ENCODE data around the gene SH3PXD2B. TPM values are rescaled to one million over a fixed set of nuclear protein-coding genes. Genes with fewer than 3 reads are reported as not detected.
A peak's percentile ranks its signal among the peaks of the same experiment; 100 is the strongest.

Gene SH3PXD2B
- total and polyA plus RNA-seq, 2 of the 13 experiments (the other 11 are each of a cell fraction or from before 2014, with no cell fraction given) = 3.4 to 4.6 TPM

DNA sequence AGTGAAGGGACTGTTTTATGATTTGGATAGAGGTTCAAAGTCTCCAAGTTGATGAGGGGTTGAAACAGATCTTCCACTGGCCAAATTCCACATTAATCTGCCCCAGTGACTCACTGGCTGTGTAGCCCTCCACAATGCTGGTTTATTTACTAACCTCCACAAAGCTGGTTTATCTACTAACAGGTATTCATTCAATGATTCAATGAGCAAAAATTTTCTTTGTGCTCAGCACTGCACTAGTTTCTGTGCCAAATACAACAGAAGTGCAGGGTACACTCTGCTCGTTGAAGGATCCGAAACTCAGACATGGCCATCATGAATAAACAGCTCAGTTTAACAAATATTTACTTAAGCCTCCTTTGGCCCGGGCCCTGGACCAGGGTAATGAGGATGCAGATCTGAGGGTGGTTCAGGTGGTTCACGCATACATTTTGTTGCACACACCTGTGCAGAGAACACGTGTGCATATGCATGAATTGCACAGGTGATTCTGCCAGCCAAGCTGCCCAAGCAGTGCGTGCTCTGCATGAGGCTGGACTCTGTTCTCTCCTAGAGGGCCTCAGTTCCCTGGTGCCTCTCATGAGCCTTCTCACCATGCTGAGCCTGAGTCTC lies 71.0 kb downstream of the SH3PXD2B start (continued):
- no peak for TF ChIP-seq STAT6 (CRISPR knock-in tag; IDR thresholded peaks at IDR 0.05; ENCODE audit: borderline replicate concordance)
- TF ChIP-seq PHF21A (CRISPR knock-in tag; IDR thresholded peaks at IDR 0.05) = peak; percentile 85
- TF ChIP-seq SP1 (IDR thresholded peaks at IDR 0.05) = no peak
- TF ChIP-seq SP1 (CRISPR knock-in tag; IDR thresholded peaks at IDR 0.05) = no peak
- TF ChIP-seq ZNF589 (CRISPR knock-in tag; conservative IDR thresholded peaks at IDR 0.05) = no peak
- no peak for TF ChIP-seq ZNF160 (CRISPR knock-in tag; IDR thresholded peaks at IDR 0.05)
- TF ChIP-seq BCL6 (CRISPR knock-in tag; IDR thresholded peaks at IDR 0.05) = peak; percentile 34; the same call in 1 of the 2 replicates
- no peak for TF ChIP-seq ZNF713 (CRISPR knock-in tag; IDR thresholded peaks at IDR 0.05)
- no peak for TF ChIP-seq SP140L (CRISPR knock-in tag; IDR thresholded peaks at IDR 0.05; ENCODE audit: borderline replicate concordance)
- TF ChIP-seq HMG20A (CRISPR knock-in tag; IDR thresholded peaks at IDR 0.05; ENCODE audit: borderline replicate concordance) = peak; percentile 54; the same call in 1 of the 2 replicates
- peak; percentile 53; the same call in 1 of the 2 replicates for TF ChIP-seq IRF2 (CRISPR knock-in tag; IDR thresholded peaks at IDR 0.05)
- TF ChIP-seq RCOR2 (CRISPR knock-in tag; IDR thresholded peaks at IDR 0.05) = peak; percentile 88; the same call in 1 of the 2 replicates
- TF ChIP-seq NR2C2 (CRISPR knock-in tag; IDR thresholded peaks at IDR 0.05; ENCODE audit: borderline replicate concordance) = no peak
- TF ChIP-seq PRMT3 (CRISPR knock-in tag; IDR thresholded peaks at IDR 0.05; ENCODE audit: borderline replicate concordance, low read depth) = no peak
- no peak for TF ChIP-seq ZNF407 (CRISPR knock-in tag; IDR thresholded peaks at IDR 0.05; ENCODE audit: not compliant biosample characterization)
- TF ChIP-seq ZNF670 (CRISPR knock-in tag; IDR thresholded peaks at IDR 0.05; ENCODE audit: borderline replicate concordance) = no peak
- no peak for TF ChIP-seq ESRRA (CRISPR knock-in tag; IDR thresholded peaks at IDR 0.05; ENCODE audit: low read depth)
- TF ChIP-seq, protein P1, sequence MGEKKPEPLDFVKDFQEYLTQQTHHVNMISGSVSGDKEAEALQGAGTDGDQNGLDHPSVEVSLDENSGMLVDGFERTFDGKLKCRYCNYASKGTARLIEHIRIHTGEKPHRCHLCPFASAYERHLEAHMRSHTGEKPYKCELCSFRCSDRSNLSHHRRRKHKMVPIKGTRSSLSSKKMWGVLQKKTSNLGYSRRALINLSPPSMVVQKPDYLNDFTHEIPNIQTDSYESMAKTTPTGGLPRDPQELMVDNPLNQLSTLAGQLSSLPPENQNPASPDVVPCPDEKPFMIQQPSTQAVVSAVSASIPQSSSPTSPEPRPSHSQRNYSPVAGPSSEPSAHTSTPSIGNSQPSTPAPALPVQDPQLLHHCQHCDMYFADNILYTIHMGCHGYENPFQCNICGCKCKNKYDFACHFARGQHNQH (CRISPR knock-in tag; IDR thresholded peaks at IDR 0.05) = peak; percentile 79; the same call in 1 of the 2 replicates
- no peak for TF ChIP-seq ZNF562 (CRISPR knock-in tag; IDR thresholded peaks at IDR 0.05; ENCODE audit: borderline replicate concordance)
